Cardiac muscle cell (in vitro differentiated cells and primary cell): ENCODE data around the gene MSRB3. TPM values are rescaled to one million over a fixed set of nuclear protein-coding genes. Genes with fewer than 3 reads are reported as not detected.

ENCODE experiments used
- DNase-seq, 2 donors: peaks; one replicate each; pipeline versions ENCODE4 v3.0.0 to v3.0.0-alpha.2; 2010 to 2017; ENCODE audit warnings: low read depth in 1 of 2, low spot score in 1 of 2
- H3K27ac ChIP-seq: fragments of 200-600 bp; sonication (generic); 2 replicates; pipeline ENCODE4 v1.5.1; 2016
- H3K27me3 ChIP-seq: fragments of 200-600 bp; sonication (generic); 2 replicates; pipeline ENCODE4 v1.6.0; 2016; ENCODE audit warnings: control low read depth
- H3K36me3 ChIP-seq: fragments of 200-600 bp; sonication (generic); 2 replicates; pipeline ENCODE4 v1.5.1; 2016; ENCODE audit warnings: control low read depth
- H3K4me1 ChIP-seq: fragments of 200-600 bp; sonication (generic); 2 replicates; pipeline ENCODE4 v1.8.1; 2017; ENCODE audit warnings: low read depth, mild to moderate bottlenecking, mixed run types
- H3K4me3 ChIP-seq: fragments of 200-600 bp; sonication (generic); 2 replicates; pipeline ENCODE4 v1.5.1; 2016; ENCODE audit warnings: mild to moderate bottlenecking
- H3K9me3 ChIP-seq: fragments of 200-600 bp; sonication (generic); 2 replicates; pipeline ENCODE4 v1.5.1; 2017; ENCODE audit warnings: low read depth, mild to moderate bottlenecking, control low read depth
- CTCF ChIP-seq: IDR thresholded peaks from 2 replicates; pipeline ENCODE4 v1.5.1; 2012; ENCODE audit warnings: low read depth, mild to moderate bottlenecking, low read length
- polyA plus RNA-seq: library from polyadenylated mRNA; unstranded; fragments of >200 nt; fragmentation: Nextera tagmentation; extraction: Ambion mirVana; gene quantifications from 2 replicates; pipeline ENCODE4 v1.2.1, GENCODE V29; 2016
- total RNA-seq: library from RNA; depleted of rRNA; stranded (reverse); fragments of >200 nt; gene quantifications from 2 replicates; pipeline ENCODE4 v1.2.3, GENCODE V29; 2016

Gene MSRB3
- total and polyA plus RNA-seq, 2 experiments from 2014 or later, result 41.0 to 72.4 TPM

- H3K9me3 ChIP-seq, result no peaks in the 10 kb centered on the region
- no peaks in the 10 kb centered on the region for H3K36me3 ChIP-seq
- no peaks in the 10 kb centered on the region for H3K27me3 ChIP-seq
- H3K4me3 ChIP-seq, result no peak overlapping the region
- H3K4me1 ChIP-seq, result peaks cover 30% of the 10 kb centered on the region
- TF ChIP-seq CTCF, result peak; percentile 48
- peak; percentile 30 to 77 for DNase-seq
- peak overlapping the region; percentile 78 for H3K27ac ChIP-seq
Measured at GRCh38 chr12:65300679-65301349, 22.3 kb downstream of the MSRB3 start.

- Histone ChIP-seq H3K27me3 (no peaks in the 10 kb centered on the region), H3K36me3 (no peaks in the 10 kb centered on the region), H3K4me3 (no peak overlapping the region), H3K4me1 (peaks cover 39% of the 10 kb centered on the region), H3K27ac (no peak overlapping the region), H3K9me3 (no peaks in the 10 kb centered on the region)
- TF ChIP-seq CTCF, result no peak
- DNase-seq, result no peak
Measured at GRCh38 chr12:65302891-65303290, 24.4 kb downstream of the MSRB3 start.

GRCh38 chr12:65305346-65305950 lies 27.0 kb downstream of the MSRB3 start:
- Histone ChIP-seq H3K36me3 (peaks cover 5% of the 10 kb centered on the region), H3K4me1 (peaks cover 26% of the 10 kb centered on the region), H3K9me3 (no peaks in the 10 kb centered on the region), H3K4me3 (no peak overlapping the region), H3K27me3 (no peaks in the 10 kb centered on the region), H3K27ac (peak overlapping the region; percentile 5)
- DNase-seq, result no peak
- TF ChIP-seq CTCF, result no peak

GRCh38 chr12:65306366-65307168 lies 28.1 kb downstream of the MSRB3 start:
- Histone ChIP-seq H3K27ac (peak overlapping the region; percentile 89), H3K27me3 (no peaks in the 10 kb centered on the region), H3K4me1 (peaks cover 18% of the 10 kb centered on the region), H3K36me3 (peaks cover 5% of the 10 kb centered on the region), H3K4me3 (no peak overlapping the region), H3K9me3 (no peaks in the 10 kb centered on the region)
- peak; percentile 73 for TF ChIP-seq CTCF
- peak; percentile 84 for DNase-seq

- Histone ChIP-seq H3K9me3 (no peaks in the 10 kb centered on the region), H3K27ac (peak overlapping the region; percentile 89), H3K27me3 (no peaks in the 10 kb centered on the region), H3K4me1 (peaks cover 16% of the 10 kb centered on the region), H3K4me3 (no peak overlapping the region), H3K36me3 (peaks cover 5% of the 10 kb centered on the region)
- no peak for DNase-seq
- TF ChIP-seq CTCF, result no peak
Measured at GRCh38 chr12:65307169-65307501, 28.7 kb downstream of the MSRB3 start.
